Measurements from ENCODE around the gene NET1. TPM values are rescaled to one million over a fixed set of nuclear protein-coding genes. Genes with fewer than 3 reads are reported as not detected.
"Not testable (repeated sequence)": the region's sequence is repeated elsewhere in the genome, so short reads cannot be mapped to it uniquely, and the experiment has no call there.

Gene NET1
- total RNA-seq, 3 donors from 2014 or later (not counting 1 experiment from before 2014, with no cell fraction given): 10.4 to 17.9 (median 13.8) TPM

GRCh38 chr10:5406918-5407317 is 5.4 kb upstream of the NET1 start:
- no peaks in the 10 kb centered on the region for H3K36me3 ChIP-seq (ENCODE audit: control insufficient read depth, insufficient read depth, low read length)

DNA sequence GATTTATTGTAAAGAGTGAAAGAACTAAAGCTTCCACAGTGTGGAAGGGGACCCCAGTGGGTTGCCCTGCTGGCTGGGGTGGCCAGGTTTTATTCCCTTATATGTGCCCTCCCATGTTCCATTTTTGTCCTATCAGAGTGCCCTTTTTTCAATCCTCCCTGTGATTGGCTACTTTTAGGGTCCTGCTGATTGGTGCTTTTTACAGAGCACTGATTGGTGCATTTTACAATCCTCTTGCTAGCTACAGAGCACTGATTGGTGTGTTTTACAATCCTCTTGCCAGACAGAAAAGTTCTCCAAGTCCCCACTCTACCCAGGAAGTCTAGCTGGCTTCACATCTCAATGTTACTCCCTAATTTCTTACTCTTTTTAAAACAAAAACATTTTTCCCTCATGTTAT is 1.6 kb upstream of the NET1 start:
- H3K9me3 ChIP-seq (ENCODE audit: control insufficient read depth, insufficient read depth, low read length); H3K4me1 ChIP-seq (ENCODE audit: control insufficient read depth, insufficient read depth, low read length); H3K36me3 Mint-ChIP-seq; H3K27ac Mint-ChIP-seq; H3K9me3 Mint-ChIP-seq; intact Hi-C loops (cut with micrococcal nuclease); ATAC-seq; DNase-seq; H3K4me3 Mint-ChIP-seq; H3K36me3 ChIP-seq (ENCODE audit: control insufficient read depth, insufficient read depth, low read length); H3K4me3 ChIP-seq (ENCODE audit: low read length); H3K4me1 Mint-ChIP-seq; H3K27ac ChIP-seq (ENCODE audit: low read length): not testable (repeated sequence)
- H3K27me3 ChIP-seq (ENCODE audit: control insufficient read depth, insufficient read depth, low read length): peaks cover 15% of the 10 kb centered on the region
- H3K27me3 Mint-ChIP-seq (ENCODE audit: low read depth in 2 of 2): peaks cover 11 to 20% of the 10 kb centered on the region in 2 donors

More at GRCh38 chr10:5406918-5407317, 5.4 kb upstream of the NET1 start:
- no peaks in the 10 kb centered on the region for H3K4me1 ChIP-seq (ENCODE audit: control insufficient read depth, insufficient read depth, low read length)
- no peak for ATAC-seq
- H3K36me3 Mint-ChIP-seq: no peaks in the 10 kb centered on the region
- H3K9me3 ChIP-seq (ENCODE audit: control insufficient read depth, insufficient read depth, low read length): no peaks in the 10 kb centered on the region
- H3K27me3 Mint-ChIP-seq (ENCODE audit: low read depth in 2 of 2): peaks cover 11 to 20% of the 10 kb centered on the region in 2 donors
- no peak for TF ChIP-seq CTCF (IDR thresholded peaks at IDR 0.05)
- H3K4me3 ChIP-seq (ENCODE audit: low read length): no peak overlapping the region
- no peak for DNase-seq
- H3K4me1 Mint-ChIP-seq: no peaks in the 10 kb centered on the region
- intact Hi-C loops (cut with micrococcal nuclease): no loop called here
- peaks cover 13% of the 10 kb centered on the region for H3K27me3 ChIP-seq (ENCODE audit: control insufficient read depth, insufficient read depth, low read length)
- WGBS (ENCODE audit: insufficient coverage): 67% methylated on average over 1 of the region's 1 CpG
- H3K9me3 Mint-ChIP-seq: no peaks in the 10 kb centered on the region
- no peak overlapping the region for H3K4me3 Mint-ChIP-seq
- no peak overlapping the region for H3K27ac Mint-ChIP-seq
- no peak overlapping the region for H3K27ac ChIP-seq (ENCODE audit: low read length)

GRCh38 chr10:5411941-5412276 is 448 bp upstream of the NET1 start:
- intact Hi-C loops (cut with micrococcal nuclease): no loop called here

More at GRCh38 chr10:5411941-5412276, 448 bp upstream of the NET1 start:
- Histone ChIP-seq H3K4me3 (ENCODE audit: low read length) (peak overlapping the region; percentile 57), H3K4me1 (ENCODE audit: control insufficient read depth, insufficient read depth, low read length) (peaks cover 8% of the 10 kb centered on the region), H3K36me3 (ENCODE audit: control insufficient read depth, insufficient read depth, low read length) (no peaks in the 10 kb centered on the region), H3K9me3 (ENCODE audit: control insufficient read depth, insufficient read depth, low read length) (no peaks in the 10 kb centered on the region), H3K27me3 (ENCODE audit: control insufficient read depth, insufficient read depth, low read length) (peaks cover 15% of the 10 kb centered on the region), H3K27ac (ENCODE audit: low read length) (no peak overlapping the region)
- no peak overlapping the region for H3K27ac Mint-ChIP-seq
- H3K27me3 Mint-ChIP-seq (ENCODE audit: low read depth in 2 of 2): peaks cover 11 to 20% of the 10 kb centered on the region in 2 donors
- H3K36me3 Mint-ChIP-seq: no peaks in the 10 kb centered on the region
- no peak for DNase-seq
- WGBS (ENCODE audit: insufficient coverage): 25% methylated on average over 2 of the region's 3 CpGs
- no peaks in the 10 kb centered on the region for H3K9me3 Mint-ChIP-seq
- TF ChIP-seq CTCF (IDR thresholded peaks at IDR 0.05): no peak
- no peaks in the 10 kb centered on the region for H3K4me1 Mint-ChIP-seq
- peak overlapping the region; percentile 82 for H3K4me3 Mint-ChIP-seq
- ATAC-seq: peak in 1 of 3 donors; percentile 3

All from natural killer cell (primary cell).